ENCODE results near the gene KIR2DL1. TPM values are rescaled to one million over a fixed set of nuclear protein-coding genes. Genes with fewer than 3 reads are reported as not detected.

KIR2DL1 gene
- total RNA-seq, 1 donor from 2014 or later = not detected

DNA sequence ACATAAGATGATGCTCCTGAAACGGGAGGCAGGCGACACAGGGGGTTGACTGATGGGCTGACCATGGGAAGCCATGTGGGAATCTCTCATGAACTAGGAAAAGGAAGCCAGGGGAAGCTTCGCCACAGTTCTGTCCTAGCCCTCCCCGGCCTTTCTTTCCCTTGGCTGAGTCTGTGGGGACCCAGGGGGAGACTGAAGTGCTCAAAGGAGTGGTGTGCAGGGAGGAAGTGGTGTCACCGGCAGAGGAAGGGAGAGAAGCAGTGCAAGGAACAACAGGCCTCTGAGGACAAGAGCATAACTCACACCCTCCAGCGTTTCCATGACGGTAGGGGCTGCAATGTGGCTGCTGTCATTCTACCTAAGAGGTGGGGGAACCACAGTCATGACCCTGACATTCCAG lies 44.3 kb upstream of the KIR2DL1 start:
- no peak for FAIRE-seq
- Histone ChIP-seq H3K9me3 (ENCODE audit: insufficient read depth, low read depth, low read length) (peaks cover 3% of the 10 kb centered on the region), H4K20me1 (ENCODE audit: insufficient read depth, low read length) (no peaks in the 10 kb centered on the region), H3K4me2 (ENCODE audit: low read length) (no peak overlapping the region), H3K27ac (ENCODE audit: low read depth, low read length) (no peak overlapping the region), H2AFZ (ENCODE audit: low read depth, low read length) (no peak overlapping the region), H3K9ac (ENCODE audit: low read length) (no peak overlapping the region), H3K4me1 (ENCODE audit: insufficient read depth, low read length) (no peaks in the 10 kb centered on the region), H3K79me2 (ENCODE audit: insufficient read depth, low read length) (no peaks in the 10 kb centered on the region), H3K27me3 (ENCODE audit: insufficient read depth, low read length) (no peaks in the 10 kb centered on the region), H3K4me3 (ENCODE audit: insufficient read depth, low read depth, low read length) (no peak overlapping the region), H3K36me3 (ENCODE audit: insufficient read depth, low read length) (no peaks in the 10 kb centered on the region)
- H3K9me3 Mint-ChIP-seq (ENCODE audit: unreplicated experiment) = peaks cover 30% of the 10 kb centered on the region
- H3K4me3 Mint-ChIP-seq (ENCODE audit: unreplicated experiment) = no peak overlapping the region
- DNase-seq (ENCODE audit: low read depth) = no peak
- no peaks in the 10 kb centered on the region for H3K27me3 Mint-ChIP-seq (ENCODE audit: low read depth, unreplicated experiment)
- H3K36me3 Mint-ChIP-seq (ENCODE audit: low read depth, unreplicated experiment) = no peaks in the 10 kb centered on the region
- H3K27ac Mint-ChIP-seq (ENCODE audit: unreplicated experiment) = no peak overlapping the region
- TF ChIP-seq EZH2 (IDR thresholded peaks at IDR 0.05; ENCODE audit: insufficient read depth, low read length) = no peak
- TF ChIP-seq, protein P1, sequence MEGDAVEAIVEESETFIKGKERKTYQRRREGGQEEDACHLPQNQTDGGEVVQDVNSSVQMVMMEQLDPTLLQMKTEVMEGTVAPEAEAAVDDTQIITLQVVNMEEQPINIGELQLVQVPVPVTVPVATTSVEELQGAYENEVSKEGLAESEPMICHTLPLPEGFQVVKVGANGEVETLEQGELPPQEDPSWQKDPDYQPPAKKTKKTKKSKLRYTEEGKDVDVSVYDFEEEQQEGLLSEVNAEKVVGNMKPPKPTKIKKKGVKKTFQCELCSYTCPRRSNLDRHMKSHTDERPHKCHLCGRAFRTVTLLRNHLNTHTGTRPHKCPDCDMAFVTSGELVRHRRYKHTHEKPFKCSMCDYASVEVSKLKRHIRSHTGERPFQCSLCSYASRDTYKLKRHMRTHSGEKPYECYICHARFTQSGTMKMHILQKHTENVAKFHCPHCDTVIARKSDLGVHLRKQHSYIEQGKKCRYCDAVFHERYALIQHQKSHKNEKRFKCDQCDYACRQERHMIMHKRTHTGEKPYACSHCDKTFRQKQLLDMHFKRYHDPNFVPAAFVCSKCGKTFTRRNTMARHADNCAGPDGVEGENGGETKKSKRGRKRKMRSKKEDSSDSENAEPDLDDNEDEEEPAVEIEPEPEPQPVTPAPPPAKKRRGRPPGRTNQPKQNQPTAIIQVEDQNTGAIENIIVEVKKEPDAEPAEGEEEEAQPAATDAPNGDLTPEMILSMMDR (IDR thresholded peaks at IDR 0.05; ENCODE audit: insufficient read depth, low read depth, low read length) = no peak
- H3K4me1 Mint-ChIP-seq (ENCODE audit: low read depth, unreplicated experiment) = no peaks in the 10 kb centered on the region

GRCh38 chr19:54727562-54727961 lies 42.0 kb upstream of the KIR2DL1 start:
- Mint-ChIP-seq H3K27ac (ENCODE audit: unreplicated experiment) (no peak overlapping the region), H3K36me3 (ENCODE audit: low read depth, unreplicated experiment) (no peaks in the 10 kb centered on the region), H3K9me3 (ENCODE audit: unreplicated experiment) (peaks cover 30% of the 10 kb centered on the region), H3K4me3 (ENCODE audit: unreplicated experiment) (no peak overlapping the region), H3K4me1 (ENCODE audit: low read depth, unreplicated experiment) (no peaks in the 10 kb centered on the region), H3K27me3 (ENCODE audit: low read depth, unreplicated experiment) (no peaks in the 10 kb centered on the region)
- FAIRE-seq (no peak), DNase-seq (ENCODE audit: low read depth) (no peak)
- H4K20me1 ChIP-seq (ENCODE audit: insufficient read depth, low read length) = no peaks in the 10 kb centered on the region
- H3K4me1 ChIP-seq (ENCODE audit: insufficient read depth, low read length) = no peaks in the 10 kb centered on the region
- H3K27ac ChIP-seq (ENCODE audit: low read depth, low read length) = no peak overlapping the region
- H3K4me3 ChIP-seq (ENCODE audit: insufficient read depth, low read depth, low read length) = no peak overlapping the region
- H2AFZ ChIP-seq (ENCODE audit: low read depth, low read length) = no peak overlapping the region
- H3K9ac ChIP-seq (ENCODE audit: low read length) = no peak overlapping the region
- TF ChIP-seq, protein P1 (IDR thresholded peaks at IDR 0.05; ENCODE audit: insufficient read depth, low read depth, low read length) = no peak
- no peak for TF ChIP-seq EZH2 (IDR thresholded peaks at IDR 0.05; ENCODE audit: insufficient read depth, low read length)
- H3K27me3 ChIP-seq (ENCODE audit: insufficient read depth, low read length) = no peaks in the 10 kb centered on the region
- no peak overlapping the region for H3K4me2 ChIP-seq (ENCODE audit: low read length)
- peaks cover 6% of the 10 kb centered on the region for H3K9me3 ChIP-seq (ENCODE audit: insufficient read depth, low read depth, low read length)
- H3K79me2 ChIP-seq (ENCODE audit: insufficient read depth, low read length) = no peaks in the 10 kb centered on the region
- no peaks in the 10 kb centered on the region for H3K36me3 ChIP-seq (ENCODE audit: insufficient read depth, low read length)

GRCh38 chr19:54728167-54728566 lies 41.4 kb upstream of the KIR2DL1 start:
- no peak for DNase-seq (ENCODE audit: low read depth)
- H3K9me3 Mint-ChIP-seq (ENCODE audit: unreplicated experiment) = peaks cover 30% of the 10 kb centered on the region
- peaks cover 6% of the 10 kb centered on the region for H3K9me3 ChIP-seq (ENCODE audit: insufficient read depth, low read depth, low read length)

More at GRCh38 chr19:54728167-54728566, 41.4 kb upstream of the KIR2DL1 start:
- H3K4me1 Mint-ChIP-seq (ENCODE audit: low read depth, unreplicated experiment) = no peaks in the 10 kb centered on the region
- H3K9ac ChIP-seq (ENCODE audit: low read length) = no peak overlapping the region
- H3K36me3 Mint-ChIP-seq (ENCODE audit: low read depth, unreplicated experiment) = no peaks in the 10 kb centered on the region
- H3K79me2 ChIP-seq (ENCODE audit: insufficient read depth, low read length) = no peaks in the 10 kb centered on the region
- no peaks in the 10 kb centered on the region for H4K20me1 ChIP-seq (ENCODE audit: insufficient read depth, low read length)
- no peaks in the 10 kb centered on the region for H3K4me1 ChIP-seq (ENCODE audit: insufficient read depth, low read length)
- no peak overlapping the region for H3K27ac Mint-ChIP-seq (ENCODE audit: unreplicated experiment)
- no peak for TF ChIP-seq EZH2 (IDR thresholded peaks at IDR 0.05; ENCODE audit: insufficient read depth, low read length)
- TF ChIP-seq, protein P1 (IDR thresholded peaks at IDR 0.05; ENCODE audit: insufficient read depth, low read depth, low read length) = no peak
- H3K27me3 ChIP-seq (ENCODE audit: insufficient read depth, low read length) = no peaks in the 10 kb centered on the region
- no peak overlapping the region for H3K27ac ChIP-seq (ENCODE audit: low read depth, low read length)
- no peak for FAIRE-seq
- H3K4me3 Mint-ChIP-seq (ENCODE audit: unreplicated experiment) = no peak overlapping the region
- H3K4me2 ChIP-seq (ENCODE audit: low read length) = no peak overlapping the region
- H3K4me3 ChIP-seq (ENCODE audit: insufficient read depth, low read depth, low read length) = no peak overlapping the region
- H3K36me3 ChIP-seq (ENCODE audit: insufficient read depth, low read length) = no peaks in the 10 kb centered on the region
- no peaks in the 10 kb centered on the region for H3K27me3 Mint-ChIP-seq (ENCODE audit: low read depth, unreplicated experiment)
- H2AFZ ChIP-seq (ENCODE audit: low read depth, low read length) = no peak overlapping the region

Data from astrocyte (in vitro differentiated cells and primary cell).